ENCODE data around the gene S100A1.
"Not testable (repeated sequence)": the region's sequence is repeated elsewhere in the genome, so short reads cannot be mapped to it uniquely, and the experiment has no call there.

Gene S100A1

GRCh38 chr1:153627715-153628626 is at the start of gene S100A1:
S100A1 (plus strand) TSS chr1:153628434; CDS start chr1:153630522, 2,088 bp downstream.
- in situ Hi-C loops (cut with HindIII; ENCODE audit: low sequenced_read_pairs) = no loop called here

GRCh38 chr1:153578490-153578889 is 49.7 kb upstream of the S100A1 start:
- in situ Hi-C loops (cut with HindIII; ENCODE audit: low sequenced_read_pairs) = loop anchor here (10.0 kb wide), 1 partner anchor 74 kb away; no protein-coding TSS in a partner anchor

GRCh38 chr1:153578936-153579335 is 49.3 kb upstream of the S100A1 start:
- in situ Hi-C loops (cut with HindIII; ENCODE audit: low sequenced_read_pairs) = loop anchor here (10.0 kb wide), 1 partner anchor 74 kb away; no protein-coding TSS in a partner anchor

GRCh38 chr1:153582836-153583235 is 45.4 kb upstream of the S100A1 start:
- in situ Hi-C loops (cut with HindIII; ENCODE audit: low sequenced_read_pairs) = not testable (repeated sequence)

- in situ Hi-C loops (cut with HindIII; ENCODE audit: low sequenced_read_pairs) = not testable (repeated sequence)
These were observed 44.7 kb upstream of the S100A1 start for GRCh38 chr1:153583514-153583913.

GRCh38 chr1:153583976-153584375 is 44.3 kb upstream of the S100A1 start:
- in situ Hi-C loops (cut with HindIII; ENCODE audit: low sequenced_read_pairs) = no loop called here

- in situ Hi-C loops (cut with HindIII; ENCODE audit: low sequenced_read_pairs) = no loop called here
These were observed 43.2 kb upstream of the S100A1 start for GRCh38 chr1:153585006-153585405.

GRCh38 chr1:153586347-153586746 is 41.9 kb upstream of the S100A1 start:
- in situ Hi-C loops (cut with HindIII; ENCODE audit: low sequenced_read_pairs) = no loop called here

GRCh38 chr1:153587314-153587713 is 40.9 kb upstream of the S100A1 start:
- in situ Hi-C loops (cut with HindIII; ENCODE audit: low sequenced_read_pairs) = no loop called here

GRCh38 chr1:153588033-153588432 is 40.2 kb upstream of the S100A1 start:
- in situ Hi-C loops (cut with HindIII; ENCODE audit: low sequenced_read_pairs) = not testable (repeated sequence)

- in situ Hi-C loops (cut with HindIII; ENCODE audit: low sequenced_read_pairs) = no loop called here
These were observed 39.8 kb upstream of the S100A1 start for GRCh38 chr1:153588482-153588881.

GRCh38 chr1:153592748-153593147 is 35.5 kb upstream of the S100A1 start:
- in situ Hi-C loops (cut with HindIII; ENCODE audit: low sequenced_read_pairs) = no loop called here

- in situ Hi-C loops (cut with HindIII; ENCODE audit: low sequenced_read_pairs) = no loop called here
These were observed 31.0 kb upstream of the S100A1 start for GRCh38 chr1:153597206-153597605.

GRCh38 chr1:153598309-153599172 is 29.7 kb upstream of the S100A1 start:
- in situ Hi-C loops (cut with HindIII; ENCODE audit: low sequenced_read_pairs) = no loop called here

- in situ Hi-C loops (cut with HindIII; ENCODE audit: low sequenced_read_pairs) = no loop called here
These were observed 28.4 kb upstream of the S100A1 start for GRCh38 chr1:153599847-153600246.

- in situ Hi-C loops (cut with HindIII; ENCODE audit: low sequenced_read_pairs) = no loop called here
These were observed 25.5 kb upstream of the S100A1 start for GRCh38 chr1:153602749-153603148.

- in situ Hi-C loops (cut with HindIII; ENCODE audit: low sequenced_read_pairs) = no loop called here
These were observed 22.0 kb upstream of the S100A1 start for GRCh38 chr1:153606194-153606593.

GRCh38 chr1:153607381-153607780 is 20.9 kb upstream of the S100A1 start:
- in situ Hi-C loops (cut with HindIII; ENCODE audit: low sequenced_read_pairs) = no loop called here

GRCh38 chr1:153608089-153608682 is 20.0 kb upstream of the S100A1 start:
- in situ Hi-C loops (cut with HindIII; ENCODE audit: low sequenced_read_pairs) = no loop called here

GRCh38 chr1:153608742-153609584 is 19.3 kb upstream of the S100A1 start:
- in situ Hi-C loops (cut with HindIII; ENCODE audit: low sequenced_read_pairs) = no loop called here

Measured in endothelial cell of hepatic sinusoid (primary cell).